HG03342 (cell line): ENCODE results near the gene PTPRT.

Source experiments
- ATAC-seq: cut with Tn5 transposase; IDR thresholded peaks from one replicate; pipeline ENCODE4 v1.9.1; 2021; ENCODE audit warnings: mild to moderate bottlenecking, moderate library complexity; ENCODE audit not compliant: unreplicated experiment

Gene PTPRT

GRCh38 chr20:42649748-42650147, 540.0 kb downstream of the PTPRT start:
- no peak for ATAC-seq

- no peak for ATAC-seq
These were observed 543.5 kb downstream of the PTPRT start for GRCh38 chr20:42646250-42646649.

- no peak for ATAC-seq
These were observed 547.8 kb downstream of the PTPRT start for GRCh38 chr20:42641886-42642285.

- ATAC-seq: no peak
These were observed 550.6 kb downstream of the PTPRT start for GRCh38 chr20:42639140-42639539.

- no peak for ATAC-seq
These were observed 553.9 kb downstream of the PTPRT start for GRCh38 chr20:42635699-42636411.

- no peak for ATAC-seq
These were observed 555.5 kb downstream of the PTPRT start for GRCh38 chr20:42634156-42634555.

- no peak for ATAC-seq
These were observed 561.0 kb downstream of the PTPRT start for GRCh38 chr20:42628683-42629082.

- ATAC-seq: no peak
These were observed 576.6 kb downstream of the PTPRT start for GRCh38 chr20:42613076-42613475.

- ATAC-seq: no peak
These were observed 577.5 kb downstream of the PTPRT start for GRCh38 chr20:42611889-42612837.

- no peak for ATAC-seq
These were observed 578.3 kb downstream of the PTPRT start for GRCh38 chr20:42611423-42611822.

GRCh38 chr20:42610070-42610469, 579.6 kb downstream of the PTPRT start:
- no peak for ATAC-seq

GRCh38 chr20:42609618-42610017, 580.1 kb downstream of the PTPRT start:
- no peak for ATAC-seq

- no peak for ATAC-seq
These were observed 584.4 kb downstream of the PTPRT start for GRCh38 chr20:42604998-42605956.

- no peak for ATAC-seq
These were observed 586.1 kb downstream of the PTPRT start for GRCh38 chr20:42603655-42604054.

- no peak for ATAC-seq
These were observed 591.1 kb downstream of the PTPRT start for GRCh38 chr20:42598581-42598980.

- no peak for ATAC-seq
These were observed 594.1 kb downstream of the PTPRT start for GRCh38 chr20:42595625-42596024.

GRCh38 chr20:42594659-42595058, 595.0 kb downstream of the PTPRT start:
- no peak for ATAC-seq

GRCh38 chr20:42594011-42594410, 595.7 kb downstream of the PTPRT start:
- ATAC-seq: no peak

- no peak for ATAC-seq
These were observed 599.6 kb downstream of the PTPRT start for GRCh38 chr20:42589976-42590639.

GRCh38 chr20:42588847-42589246, 600.9 kb downstream of the PTPRT start:
- ATAC-seq: no peak
